H9 (cell line): Measurements from ENCODE around the gene KRT35. TPM values are rescaled to one million over a fixed set of nuclear protein-coding genes. Genes with fewer than 3 reads are reported as not detected.

ENCODE experiments used
- DNase-seq: peaks from one replicate; pipeline ENCODE4 v3.0.0-alpha.2; 2017
- H2AFZ ChIP-seq: one replicate; pipeline ENCODE4 v1.6.1; 2013; ENCODE audit warnings: mild to moderate bottlenecking, low read length, control low read depth, moderate library complexity
- H2AK5ac ChIP-seq: 2 replicates; pipeline ENCODE4 v1.6.1; 2013; ENCODE audit warnings: low read length, control low read depth, mixed read lengths; ENCODE audit not compliant: insufficient read length
- H2BK120ac ChIP-seq: one replicate; pipeline ENCODE4 v1.6.1; 2013; ENCODE audit warnings: low read depth, mild to moderate bottlenecking, low read length, control low read depth, inconsistent platforms; ENCODE audit not compliant: poor library complexity, severe bottlenecking
- H2BK12ac ChIP-seq: 2 replicates; pipeline ENCODE4 v1.6.1; 2013; ENCODE audit warnings: low read length, control low read depth, mixed read lengths, low read depth; ENCODE audit not compliant: insufficient read length
- H2BK15ac ChIP-seq: 2 replicates; pipeline ENCODE4 v1.6.1; 2013; ENCODE audit warnings: low read depth, low read length, control low read depth
- H2BK20ac ChIP-seq: one replicate; pipeline ENCODE4 v1.6.1; 2013; ENCODE audit warnings: low read depth, mild to moderate bottlenecking, low read length, control low read depth, inconsistent platforms; ENCODE audit not compliant: poor library complexity, severe bottlenecking
- H2BK5ac ChIP-seq: 2 replicates; pipeline ENCODE4 v1.6.1; 2013; ENCODE audit warnings: low read length, control low read depth, mixed read lengths; ENCODE audit not compliant: insufficient read length
- H3K14ac ChIP-seq: 2 replicates; pipeline ENCODE4 v1.6.1; 2013; ENCODE audit warnings: low read length, control low read depth; ENCODE audit not compliant: insufficient read depth
- H3K18ac ChIP-seq: 2 replicates; pipeline ENCODE4 v1.6.1; 2013; ENCODE audit warnings: low read depth, mild to moderate bottlenecking, mixed read lengths, low read length, control low read depth; ENCODE audit not compliant: insufficient read length
- H3K23ac ChIP-seq: 2 replicates; pipeline ENCODE4 v1.6.1; 2013; ENCODE audit warnings: low read length, control low read depth, mixed read lengths, low read depth; ENCODE audit not compliant: insufficient read length
- H3K23me2 ChIP-seq: 2 replicates; pipeline ENCODE4 v1.6.1; 2013; ENCODE audit warnings: low read depth, mild to moderate bottlenecking, mixed read lengths, low read length, control low read depth; ENCODE audit not compliant: insufficient read length, poor library complexity, severe bottlenecking
- H3K27ac ChIP-seq: 2 replicates; pipeline ENCODE4 v1.5.1; 2013; ENCODE audit warnings: low read length, control low read depth, mixed read lengths, low read depth; ENCODE audit not compliant: insufficient read length
- H3K27me3 ChIP-seq: 2 replicates; pipeline ENCODE4 v1.6.1; 2013; ENCODE audit warnings: low read length, control low read depth, inconsistent platforms; ENCODE audit not compliant: insufficient read depth
- H3K4ac ChIP-seq: 2 replicates; pipeline ENCODE4 v1.6.1; 2013; ENCODE audit warnings: low read depth, mild to moderate bottlenecking, control low read depth, inconsistent platforms, low read length, moderate library complexity
- H3K4me1 ChIP-seq: 2 replicates; pipeline ENCODE4 v1.6.1; 2013; ENCODE audit warnings: low read length, control low read depth, inconsistent platforms; ENCODE audit not compliant: insufficient read depth
- H3K4me2 ChIP-seq: 2 replicates; pipeline ENCODE4 v1.6.1; 2013; ENCODE audit warnings: low read length, control low read depth, mixed read lengths; ENCODE audit not compliant: insufficient read length, insufficient read depth
- H3K56ac ChIP-seq: 2 replicates; pipeline ENCODE4 v1.6.1; 2013; ENCODE audit warnings: low read depth, mild to moderate bottlenecking, mixed read lengths, low read length, control low read depth; ENCODE audit not compliant: insufficient read length
- H3K79me1 ChIP-seq: 2 replicates; pipeline ENCODE4 v1.6.1; 2013; ENCODE audit warnings: low read depth, mild to moderate bottlenecking, moderate library complexity, low read length, control low read depth, inconsistent platforms; ENCODE audit not compliant: insufficient read depth, poor library complexity, severe bottlenecking
- H3K79me2 ChIP-seq: 2 replicates; pipeline ENCODE4 v1.6.1; 2013; ENCODE audit warnings: low read length, control low read depth, inconsistent platforms; ENCODE audit not compliant: insufficient read depth
- H3K9ac ChIP-seq: 2 replicates; pipeline ENCODE4 v1.6.1; 2013; ENCODE audit warnings: low read length, control low read depth, mixed read lengths; ENCODE audit not compliant: insufficient read length; ENCODE audit errors: extremely low read depth
- H3K9me3 ChIP-seq: one replicate; pipeline ENCODE4 v1.6.1; 2013; ENCODE audit warnings: low read depth, low read length, inconsistent platforms; ENCODE audit not compliant: control insufficient read depth
- H3T11ph ChIP-seq: one replicate; pipeline ENCODE4 v1.6.1; 2013; ENCODE audit warnings: mild to moderate bottlenecking, low read length, control low read depth, inconsistent platforms
- H4K20me1 ChIP-seq: one replicate; pipeline ENCODE4 v1.6.1; 2013; ENCODE audit not compliant: control insufficient read depth, insufficient read length, insufficient read depth
- H4K5ac ChIP-seq: 2 replicates; pipeline ENCODE4 v1.6.1; 2013; ENCODE audit warnings: low read depth, mild to moderate bottlenecking, mixed read lengths, low read length, control low read depth; ENCODE audit not compliant: insufficient read length
- H4K8ac ChIP-seq: replicated peaks from 2 replicates; pipeline ENCODE4 v1.6.1; 2013; ENCODE audit warnings: low read length, control low read depth, mixed read lengths, low read depth; ENCODE audit not compliant: insufficient read length
- H4K91ac ChIP-seq: 2 replicates; pipeline ENCODE4 v1.6.1; 2013; ENCODE audit warnings: low read depth, mild to moderate bottlenecking, moderate library complexity, mixed read lengths, low read length, control low read depth; ENCODE audit not compliant: insufficient read length
- H3K27ac Mint-ChIP-seq, 3 experiments: 2 replicates in 2 of 3; 3 replicates in 1 of 3; pipeline ENCODE4 v1.8.0; 2020 to 2021; ENCODE audit warnings: mixed read lengths in 3 of 3, mild to moderate bottlenecking in 1 of 3, moderate library complexity in 1 of 3
- H3K27me3 Mint-ChIP-seq: 2 replicates; pipeline ENCODE4 v1.8.0; 2021; ENCODE audit warnings: low read depth, mild to moderate bottlenecking, moderate library complexity, mixed read lengths
- H3K36me3 Mint-ChIP-seq, 3 experiments: 2 replicates in 2 of 3; 3 replicates in 1 of 3; pipeline ENCODE4 v1.8.0; 2020 to 2021; ENCODE audit warnings: low read depth in 3 of 3, mixed read lengths in 3 of 3; ENCODE audit not compliant: insufficient read depth in 1 of 3
- H3K4me1 Mint-ChIP-seq, 2 experiments: 2 replicates each; pipeline ENCODE4 v1.8.0; 2020; ENCODE audit warnings: mixed read lengths in 2 of 2
- H3K4me3 Mint-ChIP-seq, 2 experiments: 2 replicates in 1 of 2; 3 replicates in 1 of 2; pipeline ENCODE4 v1.8.0; 2020 to 2021; ENCODE audit warnings: mild to moderate bottlenecking in 2 of 2, mixed read lengths in 2 of 2, moderate library complexity in 1 of 2
- H3K9me3 Mint-ChIP-seq, 2 experiments: 2 replicates in 1 of 2; 3 replicates in 1 of 2; pipeline ENCODE4 v1.8.0; 2020; ENCODE audit warnings: mild to moderate bottlenecking in 2 of 2, mixed read lengths in 2 of 2, moderate library complexity in 1 of 2
- WGBS: extraction: QIAGEN DNeasy Blood & Tissue Kit; methylation state at CpG from one replicate; pipeline ENCODE4 v1.1.7; 2013; ENCODE audit warnings: missing lambda C conversion rate, low lambda C conversion rate, mixed read lengths; ENCODE audit not compliant: insufficient read length; ENCODE audit errors: extremely low coverage; 5-methylcytosine and 5-hydroxymethylcytosine counted together
- total RNA-seq: library from RNA; stranded (reverse); gene quantifications from 2 replicates; pipeline ENCODE4 v1.2.1, GENCODE V29; 2021
- TF ChIP-seq, protein P1 (sequence below): fragments of 200-600 bp; sonication (generic); conservative IDR thresholded peaks from 3 replicates; pipeline ENCODE4 v1.8.0; 2021; ENCODE audit warnings: antibody characterized with exemption, mild to moderate bottlenecking

The KRT35 gene
- total RNA-seq, 1 experiment from 2014 or later: not detected

DNA sequence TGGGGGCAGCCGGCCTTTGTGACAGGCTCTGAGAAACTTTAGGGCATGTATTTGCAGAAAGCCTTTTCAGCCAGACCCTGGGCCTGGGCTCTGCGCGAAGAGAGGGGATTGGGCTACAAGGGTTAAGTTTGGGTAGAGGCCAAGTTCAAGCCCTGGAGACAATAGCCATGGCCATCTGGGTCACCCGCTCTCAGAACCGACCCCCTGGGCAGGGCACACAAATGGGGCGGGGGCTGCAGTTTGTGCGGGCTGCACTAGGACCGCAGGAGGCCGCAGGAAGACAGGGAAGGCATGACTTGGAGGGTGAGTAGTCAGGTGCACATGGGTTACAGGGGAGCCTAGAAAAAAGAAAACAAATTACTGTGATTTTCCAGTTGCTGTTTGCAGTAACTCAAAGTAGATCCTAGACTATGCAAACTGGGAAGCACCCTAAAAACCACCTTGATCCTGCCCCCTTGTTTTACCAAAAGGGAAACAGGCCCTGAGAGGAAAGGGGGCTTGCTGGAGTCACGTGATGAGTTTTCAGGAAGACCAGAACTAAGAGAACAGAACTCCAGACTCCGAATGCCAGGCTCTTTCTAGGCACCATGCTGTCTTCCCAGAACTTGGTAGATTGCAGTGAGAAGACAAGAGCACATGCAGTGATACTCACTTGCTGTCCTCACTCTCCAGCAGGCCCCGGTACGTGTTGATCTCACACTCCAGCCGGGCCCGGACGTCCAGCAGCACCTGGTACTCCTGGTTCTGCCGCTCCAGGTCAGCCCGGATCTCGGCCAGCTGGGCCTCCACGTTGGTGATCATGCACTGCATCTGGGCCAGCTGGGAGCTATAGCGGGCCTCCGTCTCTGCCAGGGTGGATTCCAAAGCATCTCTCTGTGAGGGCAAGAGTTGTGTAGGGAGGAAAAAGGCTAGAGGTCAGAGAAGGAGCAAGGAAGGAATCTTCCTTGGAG, 3.8 kb downstream of the KRT35 start:
- no peaks in the 10 kb centered on the region for H3K4me1 Mint-ChIP-seq
- Histone ChIP-seq H3K18ac (no peak overlapping the region), H3T11ph (no peak overlapping the region), H2AFZ (no peak overlapping the region), H3K4ac (no peak overlapping the region), H2BK12ac (no peak overlapping the region), H4K91ac (no peak overlapping the region), H4K8ac (no peak overlapping the region), H3K23ac (no peak overlapping the region), H3K27me3 (no peaks in the 10 kb centered on the region), H3K79me1 (no peaks in the 10 kb centered on the region), H3K9me3 (no peaks in the 10 kb centered on the region), H2BK15ac (no peak overlapping the region), H3K4me2 (no peak overlapping the region), H3K9ac (no peak overlapping the region), H3K56ac (no peak overlapping the region), H4K5ac (no peak overlapping the region), H3K14ac (no peak overlapping the region), H2BK120ac (no peak overlapping the region), H3K4me1 (no peaks in the 10 kb centered on the region), H2BK5ac (no peak overlapping the region), H2BK20ac (no peak overlapping the region), H3K23me2 (no peaks in the 10 kb centered on the region), H3K79me2 (no peaks in the 10 kb centered on the region), H2AK5ac (no peak overlapping the region), H3K27ac (no peak overlapping the region), H4K20me1 (no peaks in the 10 kb centered on the region)
- H3K9me3 Mint-ChIP-seq: peaks cover 0 to 2% of the 10 kb centered on the region in 2 experiments; a peak in 2 of 5 replicates
- no peak for DNase-seq
- WGBS: no CpG with 5 or more reads among the region's 22 CpGs
- TF ChIP-seq, protein P1, sequence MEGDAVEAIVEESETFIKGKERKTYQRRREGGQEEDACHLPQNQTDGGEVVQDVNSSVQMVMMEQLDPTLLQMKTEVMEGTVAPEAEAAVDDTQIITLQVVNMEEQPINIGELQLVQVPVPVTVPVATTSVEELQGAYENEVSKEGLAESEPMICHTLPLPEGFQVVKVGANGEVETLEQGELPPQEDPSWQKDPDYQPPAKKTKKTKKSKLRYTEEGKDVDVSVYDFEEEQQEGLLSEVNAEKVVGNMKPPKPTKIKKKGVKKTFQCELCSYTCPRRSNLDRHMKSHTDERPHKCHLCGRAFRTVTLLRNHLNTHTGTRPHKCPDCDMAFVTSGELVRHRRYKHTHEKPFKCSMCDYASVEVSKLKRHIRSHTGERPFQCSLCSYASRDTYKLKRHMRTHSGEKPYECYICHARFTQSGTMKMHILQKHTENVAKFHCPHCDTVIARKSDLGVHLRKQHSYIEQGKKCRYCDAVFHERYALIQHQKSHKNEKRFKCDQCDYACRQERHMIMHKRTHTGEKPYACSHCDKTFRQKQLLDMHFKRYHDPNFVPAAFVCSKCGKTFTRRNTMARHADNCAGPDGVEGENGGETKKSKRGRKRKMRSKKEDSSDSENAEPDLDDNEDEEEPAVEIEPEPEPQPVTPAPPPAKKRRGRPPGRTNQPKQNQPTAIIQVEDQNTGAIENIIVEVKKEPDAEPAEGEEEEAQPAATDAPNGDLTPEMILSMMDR: no peak
- no peaks in the 10 kb centered on the region; a peak in 1 of 7 replicates for H3K36me3 Mint-ChIP-seq
- H3K27ac Mint-ChIP-seq: no peak overlapping the region
- H3K4me3 Mint-ChIP-seq: no peak overlapping the region
- peaks cover 3% of the 10 kb centered on the region for H3K27me3 Mint-ChIP-seq
